ENCODE measurements around the gene PRELID3B.

The PRELID3B gene

DNA sequence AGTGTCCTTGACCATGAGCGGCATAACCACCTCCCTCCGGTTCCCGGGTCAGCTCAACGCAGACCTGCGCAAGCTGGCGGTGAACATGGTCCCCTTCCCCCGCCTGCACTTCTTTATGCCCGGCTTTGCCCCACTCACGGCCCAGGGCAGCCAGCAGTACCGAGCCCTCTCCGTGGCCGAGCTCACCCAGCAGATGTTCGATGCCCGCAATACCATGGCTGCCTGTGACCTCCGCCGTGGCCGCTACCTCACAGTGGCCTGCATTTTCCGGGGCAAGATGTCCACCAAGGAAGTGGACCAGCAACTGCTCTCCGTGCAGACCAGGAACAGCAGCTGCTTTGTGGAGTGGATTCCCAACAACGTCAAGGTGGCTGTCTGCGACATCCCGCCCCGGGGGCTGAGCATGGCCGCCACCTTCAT is 18.5 kb downstream of the PRELID3B start:
- no peak for TF ChIP-seq CTCF (IDR thresholded peaks at IDR 0.05)

- TF ChIP-seq CTCF (IDR thresholded peaks at IDR 0.05) = no peak
Measured at GRCh38 chr20:59023616-59024015, 19.0 kb downstream of the PRELID3B start.

DNA sequence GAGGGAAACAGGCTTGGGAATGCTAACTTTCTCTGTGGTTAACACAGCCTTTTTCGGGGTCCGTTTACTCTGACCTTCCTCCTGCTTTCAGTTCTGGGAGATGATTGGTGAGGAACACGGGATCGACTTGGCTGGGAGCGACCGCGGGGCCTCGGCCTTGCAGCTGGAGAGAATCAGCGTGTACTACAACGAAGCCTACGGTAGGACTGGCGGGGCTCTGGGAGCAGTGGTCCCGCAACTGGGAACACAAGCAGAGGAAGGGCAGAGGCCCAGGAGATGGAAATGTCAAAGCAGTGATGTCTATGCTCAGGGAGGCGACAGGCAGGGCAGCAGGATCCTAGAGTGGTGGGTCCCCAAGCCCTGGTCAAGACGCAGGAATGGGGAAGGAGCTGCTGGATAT is 19.8 kb downstream of the PRELID3B start:
- no peak for TF ChIP-seq CTCF (IDR thresholded peaks at IDR 0.05)

GRCh38 chr20:59020938-59021551 is 21.5 kb downstream of the PRELID3B start:
- TF ChIP-seq CTCF (IDR thresholded peaks at IDR 0.05) = no peak

GRCh38 chr20:59019217-59019616 is 23.4 kb downstream of the PRELID3B start, which contains the start of gene TUBB1:
Gene TUBB1 (plus strand): TSS chr20:59019429. CDS start chr20:59019523, 94 bp downstream.
- no peak for TF ChIP-seq CTCF (IDR thresholded peaks at IDR 0.05)

DNA sequence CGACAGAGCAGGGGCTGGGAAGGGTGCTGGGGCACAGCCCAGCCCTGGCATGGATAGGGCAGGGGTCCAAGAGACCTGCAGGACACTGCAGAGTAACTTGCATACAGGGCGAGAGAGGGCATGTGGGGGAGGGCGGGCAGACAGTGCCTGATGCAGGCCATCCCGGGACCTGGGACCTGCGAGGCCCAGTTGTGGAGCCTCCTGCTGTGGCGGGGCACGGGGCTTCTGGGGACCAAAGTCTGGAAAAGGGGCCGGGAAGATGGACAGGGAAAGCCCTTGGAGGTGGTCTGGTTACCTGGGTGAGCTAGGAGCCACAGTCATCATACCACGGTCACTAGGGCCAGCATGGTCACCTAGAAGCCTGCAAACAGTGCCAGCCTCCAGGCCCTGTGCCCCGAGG is 23.8 kb downstream of the PRELID3B start:
- TF ChIP-seq CTCF (IDR thresholded peaks at IDR 0.05) = no peak

- TF ChIP-seq CTCF (IDR thresholded peaks at IDR 0.05) = no peak
Measured at GRCh38 chr20:59017493-59018231, 24.9 kb downstream of the PRELID3B start.
